Measurements from ENCODE around the gene RBM20. TPM values are rescaled to one million over a fixed set of nuclear protein-coding genes. Genes with fewer than 3 reads are reported as not detected.

RBM20 gene
- total RNA-seq, 1 experiment from 2014 or later: 0.17 TPM

DNA sequence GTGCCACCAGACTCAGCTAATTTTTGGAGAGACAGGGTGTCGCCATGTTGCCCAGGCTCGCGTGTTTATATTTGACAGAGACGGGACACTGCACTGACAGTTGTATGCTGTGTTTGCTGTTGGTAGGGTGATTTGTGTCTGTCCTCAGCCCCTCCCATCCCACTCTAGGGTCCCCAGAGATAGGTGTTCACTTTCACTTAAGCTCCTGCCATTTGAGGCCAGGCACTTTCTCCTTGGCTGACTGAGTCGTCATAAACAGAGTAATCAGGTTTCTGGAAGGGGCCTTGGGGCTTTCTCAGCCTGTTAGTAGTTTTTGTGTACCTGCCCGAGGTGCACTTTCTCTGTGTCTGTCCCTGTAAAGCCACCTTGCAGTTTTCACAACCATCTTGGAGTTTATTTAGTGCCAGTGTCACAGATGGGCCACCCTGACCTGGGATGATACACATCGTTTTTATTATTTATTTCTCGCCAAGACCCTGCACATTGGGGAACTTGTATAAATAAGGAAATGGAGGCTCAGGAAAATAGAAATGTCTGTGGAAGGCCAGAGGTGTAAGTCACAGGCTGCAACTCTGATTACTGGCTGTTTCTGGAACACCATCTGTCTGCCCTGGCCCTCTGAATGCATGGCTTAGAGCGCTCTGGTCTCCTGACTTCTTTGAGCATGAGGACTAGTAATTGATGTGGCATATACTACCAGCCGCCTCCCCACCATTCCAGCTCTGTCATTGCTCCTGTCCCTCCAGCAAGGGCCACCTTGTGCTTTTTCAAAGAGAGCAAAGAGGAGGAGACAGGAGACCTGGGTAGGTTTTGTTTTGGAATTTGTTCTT lies 145.7 kb downstream of the RBM20 start:
- Histone ChIP-seq H3K23ac (ENCODE audit: insufficient read length, low read depth, low read length) (no peak overlapping the region), H3K79me1 (ENCODE audit: insufficient read depth, low read depth, low read length, poor library complexity, severe bottlenecking) (no peaks in the 10 kb centered on the region), H3K79me2 (ENCODE audit: insufficient read depth, low read length) (no peaks in the 10 kb centered on the region), H3K9ac (ENCODE audit: extremely low read depth, insufficient read length, low read length) (no peak overlapping the region), H4K20me1 (ENCODE audit: control insufficient read depth, insufficient read depth, insufficient read length) (no peaks in the 10 kb centered on the region), H3T11ph (ENCODE audit: low read length) (no peak overlapping the region), H2BK5ac (ENCODE audit: insufficient read length, low read length) (no peak overlapping the region), H4K91ac (ENCODE audit: insufficient read length, low read depth, low read length) (no peak overlapping the region), H3K4ac (ENCODE audit: low read depth, low read length) (no peak overlapping the region), H2AFZ (ENCODE audit: low read length) (no peak overlapping the region), H4K8ac (replicated peaks; ENCODE audit: insufficient read length, low read depth, low read length) (no peak overlapping the region), H3K9me3 (ENCODE audit: control insufficient read depth, low read depth, low read length) (no peaks in the 10 kb centered on the region), H3K14ac (ENCODE audit: insufficient read depth, low read length) (no peak overlapping the region), H4K5ac (ENCODE audit: insufficient read length, low read depth, low read length) (no peak overlapping the region), H3K18ac (ENCODE audit: insufficient read length, low read depth, low read length) (no peak overlapping the region), H2BK120ac (ENCODE audit: low read depth, low read length, poor library complexity, severe bottlenecking) (no peak overlapping the region), H3K27ac (ENCODE audit: insufficient read length, low read depth, low read length) (no peak overlapping the region), H3K4me2 (ENCODE audit: insufficient read depth, insufficient read length, low read length) (no peak overlapping the region), H2AK5ac (ENCODE audit: insufficient read length, low read length) (no peak overlapping the region), H2BK12ac (ENCODE audit: insufficient read length, low read depth, low read length) (no peak overlapping the region), H3K56ac (ENCODE audit: insufficient read length, low read depth, low read length) (no peak overlapping the region), H3K23me2 (ENCODE audit: insufficient read length, low read depth, low read length, poor library complexity, severe bottlenecking) (no peaks in the 10 kb centered on the region), H2BK20ac (ENCODE audit: low read depth, low read length, poor library complexity, severe bottlenecking) (no peak overlapping the region), H2BK15ac (ENCODE audit: low read depth, low read length) (no peak overlapping the region), H3K27me3 (ENCODE audit: insufficient read depth, low read length) (no peaks in the 10 kb centered on the region), H3K4me1 (ENCODE audit: insufficient read depth, low read length) (no peaks in the 10 kb centered on the region)
- Mint-ChIP-seq H3K27ac (no peak overlapping the region), H3K27me3 (ENCODE audit: low read depth) (no peaks in the 10 kb centered on the region; the same call in 1 of the 2 replicates), H3K4me3 (no peak overlapping the region), H3K36me3 (ENCODE audit: insufficient read depth in 1 of 3, low read depth in 3 of 3) (no peaks in the 10 kb centered on the region), H3K9me3 (no peaks in the 10 kb centered on the region), H3K4me1 (peaks cover 8 to 11% of the 10 kb centered on the region in 2 experiments)
- TF ChIP-seq, protein P1, sequence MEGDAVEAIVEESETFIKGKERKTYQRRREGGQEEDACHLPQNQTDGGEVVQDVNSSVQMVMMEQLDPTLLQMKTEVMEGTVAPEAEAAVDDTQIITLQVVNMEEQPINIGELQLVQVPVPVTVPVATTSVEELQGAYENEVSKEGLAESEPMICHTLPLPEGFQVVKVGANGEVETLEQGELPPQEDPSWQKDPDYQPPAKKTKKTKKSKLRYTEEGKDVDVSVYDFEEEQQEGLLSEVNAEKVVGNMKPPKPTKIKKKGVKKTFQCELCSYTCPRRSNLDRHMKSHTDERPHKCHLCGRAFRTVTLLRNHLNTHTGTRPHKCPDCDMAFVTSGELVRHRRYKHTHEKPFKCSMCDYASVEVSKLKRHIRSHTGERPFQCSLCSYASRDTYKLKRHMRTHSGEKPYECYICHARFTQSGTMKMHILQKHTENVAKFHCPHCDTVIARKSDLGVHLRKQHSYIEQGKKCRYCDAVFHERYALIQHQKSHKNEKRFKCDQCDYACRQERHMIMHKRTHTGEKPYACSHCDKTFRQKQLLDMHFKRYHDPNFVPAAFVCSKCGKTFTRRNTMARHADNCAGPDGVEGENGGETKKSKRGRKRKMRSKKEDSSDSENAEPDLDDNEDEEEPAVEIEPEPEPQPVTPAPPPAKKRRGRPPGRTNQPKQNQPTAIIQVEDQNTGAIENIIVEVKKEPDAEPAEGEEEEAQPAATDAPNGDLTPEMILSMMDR (conservative IDR thresholded peaks at IDR 0.05): no peak
- no peak for DNase-seq
- WGBS (ENCODE audit: extremely low coverage, insufficient read length, low lambda C conversion rate): no CpG with 5 or more reads among the region's 10 CpGs
